HG03039 (cell line): Measurements from ENCODE around the gene KLHL18.
"Not testable (repeated sequence)": the region's sequence is repeated elsewhere in the genome, so short reads cannot be mapped to it uniquely, and the experiment has no call there.

Experiments
- ATAC-seq: cut with Tn5 transposase; IDR thresholded peaks from one replicate; pipeline ENCODE4 v1.9.1; 2021; ENCODE audit warnings: mild to moderate bottlenecking, moderate library complexity; ENCODE audit not compliant: unreplicated experiment

The KLHL18 gene

GRCh38 chr3:47282424-47283192 lies at the start of gene KLHL18, which contains the start of gene KIF9:
TSS of gene KLHL18 (plus strand) at chr3:47282944. CDS start at chr3:47282966, 22 bp downstream.
TSS of gene KIF9 (minus strand) at chr3:47282799. CDS start at chr3:47277374, 5,425 bp downstream.
- peak; percentile 78 for ATAC-seq

- ATAC-seq: no peak
These were observed 44.7 kb upstream of the KLHL18 start for GRCh38 chr3:47238017-47238416.

DNA sequence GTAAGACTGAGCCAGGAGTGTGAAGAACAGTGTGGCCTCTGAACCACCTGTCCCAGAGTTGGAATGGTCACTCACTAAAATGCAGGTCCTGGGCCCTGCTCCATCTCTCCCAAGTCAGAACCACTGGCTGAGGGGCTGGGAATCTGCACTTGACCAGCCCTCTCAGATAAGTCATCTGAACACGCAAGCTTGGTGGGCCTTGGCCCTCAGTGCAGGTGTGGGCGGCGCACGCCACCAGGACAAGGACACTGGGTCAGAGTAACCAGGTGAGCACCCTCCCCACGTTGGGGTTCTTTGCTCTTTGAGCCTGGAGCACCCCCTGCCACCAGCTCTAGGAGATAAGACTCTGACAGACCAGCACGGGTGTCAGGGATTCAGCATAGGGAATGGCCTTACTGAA lies 42.8 kb upstream of the KLHL18 start:
- no peak for ATAC-seq

DNA sequence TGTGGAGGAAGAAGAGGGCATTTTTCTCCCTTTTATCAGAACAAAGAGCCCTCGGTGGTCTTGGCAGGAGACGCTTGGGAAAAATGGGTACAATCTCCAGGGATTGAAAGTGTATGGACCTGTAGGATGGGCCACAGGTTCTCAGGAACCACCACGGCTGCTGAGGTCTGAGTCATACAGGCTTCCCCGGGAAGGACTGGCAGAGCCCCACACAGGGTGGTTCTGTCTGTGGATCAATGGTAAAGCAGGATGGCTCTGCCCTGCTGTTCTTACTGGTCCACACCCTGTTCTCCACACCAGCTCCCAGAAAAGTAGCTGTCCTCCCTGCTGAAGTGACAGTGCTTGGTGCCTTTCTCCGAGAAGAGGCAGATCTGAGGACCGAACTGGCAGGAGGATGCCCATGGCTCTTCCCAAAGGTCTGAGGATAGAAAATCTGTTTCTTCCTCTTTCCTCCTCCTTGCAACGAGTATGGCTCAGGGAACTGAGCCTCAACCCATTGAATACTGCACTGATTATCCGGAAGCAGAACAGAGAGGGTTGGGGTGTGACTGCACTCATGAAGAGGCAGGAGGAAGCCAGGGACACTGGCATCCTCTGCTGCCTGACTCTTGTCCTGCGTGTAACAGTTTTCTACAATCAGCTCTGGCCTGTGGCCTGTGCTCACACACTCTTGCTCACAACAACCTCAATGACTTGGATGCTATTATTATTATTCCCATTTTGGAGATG lies 39.2 kb upstream of the KLHL18 start:
- no peak for ATAC-seq

GRCh38 chr3:47244531-47245100 lies 38.1 kb upstream of the KLHL18 start:
- ATAC-seq: no peak

DNA sequence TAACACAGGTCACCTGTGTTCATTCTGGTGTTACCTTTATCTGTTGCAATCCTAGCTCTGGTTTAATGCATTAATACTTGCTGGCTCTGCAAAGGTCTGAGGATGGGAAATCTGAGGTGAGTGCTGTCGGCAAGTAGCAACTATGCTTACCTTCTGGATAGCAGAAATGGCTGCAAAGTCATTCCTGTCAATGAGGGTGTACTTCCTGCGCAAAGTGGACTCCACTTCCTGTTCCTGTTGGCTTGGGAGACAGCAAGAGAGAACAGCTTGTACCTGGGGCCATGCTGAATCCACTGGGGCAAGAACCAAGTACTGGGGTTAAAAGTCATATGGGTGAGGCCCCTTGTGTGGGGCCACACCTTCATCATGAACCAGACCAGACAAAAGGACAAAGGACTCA lies 37.5 kb upstream of the KLHL18 start:
- ATAC-seq: no peak

- ATAC-seq: no peak
These were observed 35.3 kb upstream of the KLHL18 start for GRCh38 chr3:47247131-47248064.

DNA sequence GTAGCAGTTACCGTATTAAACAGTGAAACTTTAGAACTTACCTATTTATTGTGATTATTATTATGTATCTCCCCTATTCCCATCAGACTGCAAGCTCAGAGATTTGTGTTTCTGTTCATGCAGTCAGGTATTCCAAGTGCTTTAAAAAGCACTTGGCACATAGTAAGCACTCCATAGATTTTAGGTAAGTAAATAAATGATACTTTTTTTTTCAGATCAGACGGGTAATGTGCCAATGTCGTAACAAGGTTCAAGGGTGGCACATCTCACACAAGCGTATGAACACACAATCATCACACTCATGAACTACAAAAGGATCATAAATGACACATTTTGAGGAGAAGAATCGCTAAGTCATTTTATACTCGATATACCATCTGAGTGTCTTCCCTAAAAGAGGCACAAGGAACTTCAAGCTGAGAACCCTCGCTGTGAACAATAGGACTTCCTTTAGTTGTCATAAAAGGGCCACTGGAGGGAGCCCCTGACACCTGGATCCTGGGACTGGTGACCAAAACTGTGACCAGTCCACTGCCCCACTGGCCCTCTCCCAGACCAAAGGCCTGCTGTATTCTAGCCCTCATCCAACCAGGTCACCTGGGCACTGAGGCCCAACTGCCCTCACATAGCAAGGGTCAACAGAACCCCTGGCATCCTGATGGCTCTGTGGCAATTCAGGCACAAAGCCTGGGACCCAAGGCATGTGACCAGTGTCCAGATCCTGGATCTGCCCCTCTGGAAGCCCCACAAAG lies 32.3 kb upstream of the KLHL18 start:
- ATAC-seq: no peak

DNA sequence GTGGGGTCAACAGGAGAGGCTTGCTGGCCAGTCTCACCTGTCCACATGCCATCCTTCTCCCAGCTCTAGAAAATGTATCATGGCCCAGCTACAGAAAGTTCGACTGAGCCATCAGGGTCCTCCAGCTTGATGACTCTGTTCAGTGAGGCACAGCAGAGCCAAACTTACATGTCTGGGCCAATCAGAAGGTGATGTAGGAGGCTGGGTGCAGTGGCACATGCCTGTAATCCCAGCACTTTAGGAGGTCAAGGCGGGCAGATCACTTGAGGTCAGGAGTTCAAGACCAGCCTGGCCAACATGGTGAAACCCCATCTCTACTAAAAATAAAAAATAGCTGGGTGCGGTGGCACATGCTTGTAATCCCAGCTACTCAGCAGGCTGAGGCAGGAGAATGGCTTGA lies 31.7 kb upstream of the KLHL18 start:
- ATAC-seq: not testable (repeated sequence)

DNA sequence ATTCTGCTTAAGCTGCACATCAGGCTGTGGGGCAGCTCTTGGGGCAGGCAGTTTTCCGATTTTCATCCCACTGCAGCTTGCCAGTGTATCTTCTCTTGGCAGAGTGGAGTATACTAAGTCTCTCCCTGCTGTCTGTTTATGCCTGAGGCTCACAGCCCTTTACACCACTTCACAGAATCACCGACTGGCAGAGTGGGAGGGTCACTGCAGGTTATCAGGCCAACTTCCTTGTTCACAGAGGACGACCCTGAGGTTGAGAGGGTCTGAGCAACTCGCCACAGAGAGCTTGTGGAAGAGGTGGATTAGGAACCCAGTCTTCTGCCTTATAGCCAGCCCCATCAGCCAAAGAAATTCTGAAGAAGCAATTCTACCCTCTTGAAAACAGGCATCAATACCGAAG lies 31.1 kb upstream of the KLHL18 start:
- ATAC-seq: no peak

DNA sequence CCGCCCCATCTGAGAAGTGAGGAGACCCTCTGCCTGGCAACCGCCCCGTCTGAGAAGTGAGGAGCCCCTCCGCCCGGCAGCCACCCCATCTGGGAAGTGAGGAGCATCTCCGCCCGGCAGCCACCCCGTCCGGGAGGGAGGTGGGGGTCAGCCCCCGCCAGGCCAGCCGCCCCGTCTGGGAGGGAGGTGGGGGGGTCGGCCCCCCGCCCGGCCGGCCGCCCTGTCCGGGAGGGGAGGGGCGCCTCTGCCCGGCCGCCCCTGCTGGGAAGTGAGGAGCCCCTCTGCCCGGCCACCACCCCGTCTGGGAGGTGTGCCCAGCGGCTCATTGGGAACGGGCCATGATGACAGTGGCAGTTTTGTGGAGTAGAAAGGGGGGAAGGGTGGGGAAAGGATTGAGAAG lies 26.4 kb upstream of the KLHL18 start:
- ATAC-seq: not testable (repeated sequence)

DNA sequence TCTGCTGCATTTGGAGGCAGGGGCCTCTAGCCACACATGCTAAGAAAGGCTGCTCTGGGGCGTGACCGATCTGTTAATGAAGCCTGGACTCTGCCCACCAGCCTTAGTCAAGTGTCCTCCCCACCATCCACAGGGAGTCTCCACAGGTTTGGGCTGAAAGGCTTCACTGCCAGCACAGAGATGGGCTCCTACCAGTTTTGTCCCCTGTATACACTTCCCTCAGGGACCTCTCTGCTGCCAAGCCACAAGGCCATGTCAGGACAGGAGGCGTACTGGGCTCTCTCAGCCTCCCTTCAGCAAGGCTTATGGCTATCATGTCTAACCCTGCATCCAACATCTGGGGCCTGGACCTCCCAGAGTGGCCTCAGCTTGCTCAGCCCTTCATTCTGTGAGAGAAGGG lies 23.6 kb upstream of the KLHL18 start:
- ATAC-seq: no peak

DNA sequence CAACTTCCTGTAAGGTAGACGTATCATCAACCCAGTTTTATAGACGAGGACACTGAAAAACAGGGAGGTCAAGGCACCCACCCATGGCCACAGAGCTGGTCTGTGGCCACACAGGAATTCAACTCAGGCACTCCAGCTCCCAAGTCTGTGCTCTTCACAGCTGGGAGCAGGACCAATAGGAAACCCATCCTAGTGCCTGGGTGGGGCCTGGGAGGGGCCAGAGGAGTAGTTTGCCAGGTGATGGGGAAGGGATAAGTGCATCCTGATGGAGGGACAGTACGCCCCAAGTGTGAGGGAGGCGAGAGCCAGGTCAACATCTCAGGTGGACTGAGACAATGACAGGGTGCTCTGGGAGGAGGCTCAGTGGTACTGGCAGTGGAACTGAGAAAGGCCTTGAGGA lies 22.1 kb upstream of the KLHL18 start:
- no peak for ATAC-seq

DNA sequence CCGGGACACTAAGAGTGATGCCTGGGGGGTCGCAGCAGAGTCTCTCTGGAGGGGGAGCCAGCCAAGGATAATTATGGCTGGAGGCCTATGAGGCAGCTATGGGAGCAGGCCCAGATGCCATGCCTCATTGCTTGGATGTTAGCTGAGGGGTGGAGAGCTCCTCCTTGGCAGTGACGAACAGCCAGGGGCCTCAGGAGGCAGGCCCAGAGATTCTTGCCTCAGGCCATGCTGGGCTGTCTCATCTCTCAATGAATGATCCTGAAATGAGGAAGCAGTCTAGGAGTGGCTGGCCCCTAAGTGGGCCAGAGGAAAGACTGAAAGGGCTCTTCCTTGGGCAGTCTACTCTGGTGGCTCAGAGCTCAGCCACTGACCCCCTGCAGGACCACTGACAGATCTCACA lies 21.4 kb upstream of the KLHL18 start:
- no peak for ATAC-seq

GRCh38 chr3:47265008-47265407 lies 17.7 kb upstream of the KLHL18 start:
- no peak for ATAC-seq

GRCh38 chr3:47265725-47266428 lies 16.9 kb upstream of the KLHL18 start:
- no peak for ATAC-seq

DNA sequence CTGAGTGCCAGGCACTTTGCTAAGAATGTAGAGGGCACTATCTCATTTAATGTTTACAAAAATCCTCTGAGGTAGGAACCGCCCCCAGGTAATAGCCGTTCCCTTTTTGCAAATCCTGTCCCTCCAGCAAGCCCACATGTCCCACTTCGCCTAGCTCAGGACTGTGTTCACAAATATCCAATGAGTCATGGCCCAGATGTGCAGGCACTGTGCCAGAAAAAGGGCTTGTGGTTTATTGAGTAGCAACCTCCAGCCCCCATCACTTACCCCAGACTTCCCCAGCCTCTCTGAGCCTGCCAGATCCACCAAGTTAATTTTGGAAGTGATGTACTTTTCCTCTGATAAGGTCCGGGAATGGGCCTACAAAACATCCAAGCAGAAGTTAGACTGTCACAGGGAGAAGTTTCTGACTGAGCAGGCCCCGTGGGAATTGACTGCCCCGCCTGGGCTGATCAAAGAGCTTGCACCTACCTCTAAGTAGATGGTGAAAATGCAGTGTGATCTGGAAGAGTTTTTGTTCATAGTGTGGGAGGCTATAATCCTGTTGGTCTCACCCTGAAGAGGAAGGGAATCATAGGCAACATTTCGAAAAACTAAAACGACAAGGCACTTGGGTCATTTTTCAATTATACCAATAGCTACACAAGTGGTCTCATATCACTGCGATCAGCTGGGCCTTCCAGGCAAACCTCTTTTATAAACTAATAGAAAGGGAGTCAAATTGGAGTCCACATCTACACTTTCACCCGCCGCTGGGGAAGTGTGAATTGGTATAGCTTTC lies 15.8 kb upstream of the KLHL18 start:
- ATAC-seq: no peak

DNA sequence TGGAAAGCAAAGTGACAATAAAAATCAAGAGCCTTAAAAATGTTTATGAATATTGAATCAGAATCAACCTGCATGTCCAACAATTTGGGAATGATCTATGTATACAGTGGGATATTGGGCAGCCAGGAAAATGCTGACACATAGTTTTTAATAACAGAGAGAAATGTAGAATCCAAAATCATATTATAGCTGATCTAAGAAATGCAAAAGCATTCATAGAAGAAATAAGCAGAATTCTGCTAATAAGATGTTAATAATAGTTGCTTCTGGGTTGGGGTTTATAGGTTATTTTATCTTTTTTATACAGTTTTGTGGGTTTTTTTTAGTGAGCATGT lies 15.3 kb upstream of the KLHL18 start:
- ATAC-seq: no peak

GRCh38 chr3:47270526-47270925 lies 12.2 kb upstream of the KLHL18 start:
- no peak for ATAC-seq
